HG03039 (cell line): ENCODE measurements around the gene CCDC86.

ENCODE experiments used
- ATAC-seq: cut with Tn5 transposase; IDR thresholded peaks from one replicate; pipeline ENCODE4 v1.9.1; 2021; ENCODE audit warnings: mild to moderate bottlenecking, moderate library complexity; ENCODE audit not compliant: unreplicated experiment

The CCDC86 gene

DNA sequence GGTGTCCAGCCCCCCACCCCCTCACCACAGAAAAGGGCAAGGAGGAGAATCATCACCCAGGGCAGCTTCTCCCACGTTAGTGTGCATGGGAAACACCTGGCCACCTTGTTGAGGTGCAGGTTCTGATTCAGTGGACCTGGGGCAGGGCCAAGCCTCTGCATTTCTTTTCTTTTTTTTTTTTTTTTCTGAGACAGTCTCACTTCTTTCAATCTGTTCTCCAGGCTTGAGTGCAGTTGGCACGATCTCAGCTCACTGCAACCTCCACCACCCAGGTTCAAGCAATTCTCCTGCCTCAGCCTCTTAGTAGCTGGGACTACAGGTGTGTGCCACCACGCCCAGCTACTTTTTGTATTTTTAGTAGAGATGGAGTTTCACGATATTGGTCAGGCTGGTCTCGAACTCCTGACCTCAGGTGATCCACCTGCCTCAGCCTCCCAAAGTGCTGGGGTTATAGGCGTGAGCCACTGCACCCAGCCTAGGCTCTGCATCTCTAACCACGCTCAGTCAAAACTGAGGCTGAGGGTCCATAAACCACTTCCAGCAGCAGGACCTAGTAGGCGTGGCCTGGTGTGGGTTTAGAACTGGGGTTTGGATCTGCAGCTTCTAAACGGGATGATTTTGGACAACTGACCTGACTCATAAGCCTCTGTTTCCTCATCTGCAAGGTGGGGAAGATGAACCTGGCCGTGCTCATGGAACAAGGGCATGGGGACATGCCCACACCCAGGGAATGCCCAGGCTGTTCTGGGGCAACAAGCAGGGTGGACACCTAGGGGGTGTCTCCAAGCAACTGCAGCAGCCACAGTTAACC is 26.2 kb downstream of the CCDC86 start:
- ATAC-seq, result no peak

- ATAC-seq, result no peak
Observed at GRCh38 chr11:60868682-60869450, 27.0 kb downstream of the CCDC86 start.

GRCh38 chr11:60869451-60869825 is 27.5 kb downstream of the CCDC86 start:
- no peak for ATAC-seq

- no peak for ATAC-seq
Observed at GRCh38 chr11:60870276-60870675, 28.4 kb downstream of the CCDC86 start.

DNA sequence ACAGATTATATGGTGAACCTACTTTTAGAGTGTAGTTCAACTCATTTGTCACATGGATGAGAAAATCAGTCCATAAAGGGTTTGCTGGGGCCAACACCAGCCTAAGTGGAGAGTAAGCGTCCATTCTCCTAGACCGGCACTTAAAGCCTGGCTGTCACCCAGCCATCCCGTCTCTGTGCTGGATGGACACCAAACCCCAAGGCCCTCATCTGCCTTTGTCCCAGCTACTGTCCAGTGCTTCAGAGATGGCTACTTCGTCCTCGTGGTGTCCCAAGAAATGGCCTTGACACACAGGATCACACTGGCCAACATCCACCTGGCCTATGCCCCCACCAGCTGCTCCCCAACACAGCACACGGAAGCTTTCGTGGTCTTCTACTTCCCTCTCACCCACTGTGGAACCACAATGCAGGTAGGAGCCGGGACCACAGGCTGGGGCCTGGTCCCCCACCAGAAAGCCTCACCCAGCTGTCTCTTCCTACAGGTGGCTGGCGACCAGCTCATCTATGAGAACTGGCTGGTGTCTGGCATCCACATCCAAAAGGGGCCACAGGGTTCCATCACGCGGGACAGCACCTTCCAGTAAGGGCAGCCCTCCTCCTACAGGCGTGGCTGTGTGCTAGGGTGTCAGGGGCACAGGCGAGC is 28.9 kb downstream of the CCDC86 start:
- no peak for ATAC-seq

GRCh38 chr11:60871378-60872061 is 29.6 kb downstream of the CCDC86 start:
- no peak for ATAC-seq

- ATAC-seq, result no peak
Observed at GRCh38 chr11:60872124-60872960, 30.4 kb downstream of the CCDC86 start.

DNA sequence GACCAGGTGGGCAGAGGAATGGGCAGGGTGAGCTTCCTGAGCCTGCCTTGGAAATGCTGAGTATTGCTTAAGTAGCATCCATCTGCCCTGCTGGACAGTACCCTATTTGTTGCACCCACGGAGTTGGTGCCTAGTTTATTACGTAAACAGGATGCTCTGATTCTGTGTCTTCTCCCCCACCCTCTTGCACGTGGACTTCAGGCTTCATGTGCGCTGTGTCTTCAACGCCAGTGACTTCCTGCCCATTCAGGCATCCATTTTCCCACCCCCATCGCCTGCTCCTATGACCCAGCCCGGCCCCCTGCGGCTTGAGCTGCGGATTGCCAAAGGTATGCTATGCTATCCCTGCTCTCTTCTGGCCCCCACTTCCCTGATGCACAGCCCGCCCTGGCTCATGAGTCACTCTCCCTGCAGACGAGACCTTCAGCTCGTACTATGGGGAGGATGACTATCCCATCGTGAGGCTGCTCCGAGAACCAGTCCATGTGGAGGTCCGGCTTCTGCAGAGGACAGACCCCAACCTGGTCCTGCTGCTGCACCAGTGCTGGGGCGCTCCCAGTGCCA is 31.1 kb downstream of the CCDC86 start:
- no peak for ATAC-seq

GRCh38 chr11:60873533-60873932 is 31.6 kb downstream of the CCDC86 start:
- ATAC-seq, result no peak

DNA sequence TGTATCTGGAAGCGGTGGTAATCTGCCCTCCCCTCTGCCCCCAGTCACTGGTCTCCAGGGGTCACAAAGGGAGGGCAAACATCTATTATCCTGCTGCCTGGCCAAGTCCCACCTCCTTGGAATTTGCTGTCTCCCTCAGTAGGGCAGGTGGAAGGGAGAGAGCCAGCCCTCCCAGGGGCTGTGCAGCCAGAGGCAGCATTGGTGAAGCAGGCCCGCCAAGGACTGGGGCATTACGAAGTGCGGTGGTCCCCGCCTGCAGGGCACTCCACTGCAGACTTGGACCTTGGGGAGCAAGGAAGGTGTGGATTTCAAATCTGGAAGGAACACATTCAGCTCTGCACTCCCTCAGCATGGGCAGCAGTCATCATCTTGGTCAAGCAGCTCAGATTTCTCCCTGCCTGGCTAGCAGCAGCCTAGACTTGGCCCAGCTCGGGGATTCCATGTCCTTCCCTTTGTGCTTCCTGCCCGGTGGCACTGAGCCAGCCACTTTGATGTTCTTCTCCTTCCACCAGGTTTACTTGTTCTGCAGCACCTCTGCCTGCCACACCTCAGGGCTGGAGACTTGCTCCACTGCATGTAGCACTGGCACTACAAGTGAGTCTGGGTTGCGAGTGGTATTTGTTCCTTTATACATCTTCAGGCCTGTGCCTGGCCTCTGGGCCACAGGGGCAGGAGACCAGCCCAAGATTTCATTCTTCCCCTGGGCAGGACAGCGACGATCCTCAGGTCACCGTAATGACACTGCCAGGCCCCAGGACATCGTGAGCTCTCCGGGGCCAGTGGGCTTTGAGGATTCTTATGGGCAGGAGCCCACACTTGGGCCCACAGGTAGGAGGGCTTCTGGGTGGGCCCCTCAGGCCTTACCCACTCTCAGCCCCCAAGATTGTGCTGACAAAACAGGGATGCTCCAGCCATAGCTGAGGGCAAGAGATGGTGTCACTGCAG is 32.8 kb downstream of the CCDC86 start:
- no peak for ATAC-seq

GRCh38 chr11:60875366-60876167 is 33.7 kb downstream of the CCDC86 start:
- no peak for ATAC-seq

DNA sequence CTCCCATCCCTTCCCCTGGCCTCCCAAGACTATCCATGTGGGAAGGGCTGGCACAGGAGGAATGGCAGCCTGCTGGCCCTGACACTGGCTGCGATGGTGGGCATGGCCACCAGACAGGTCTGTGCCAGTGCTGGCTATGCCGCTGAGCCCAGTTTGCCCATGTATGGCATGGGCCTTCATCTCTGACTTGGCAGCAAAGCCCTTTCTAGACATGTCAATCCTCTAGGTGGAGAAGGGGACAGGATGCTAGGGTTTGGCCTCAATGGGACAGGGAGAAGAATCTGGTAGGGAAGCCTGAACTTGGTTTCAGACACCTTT is 34.2 kb downstream of the CCDC86 start:
- no peak for ATAC-seq

- ATAC-seq, result no peak
Observed at GRCh38 chr11:60878245-60879101, 36.6 kb downstream of the CCDC86 start.

DNA sequence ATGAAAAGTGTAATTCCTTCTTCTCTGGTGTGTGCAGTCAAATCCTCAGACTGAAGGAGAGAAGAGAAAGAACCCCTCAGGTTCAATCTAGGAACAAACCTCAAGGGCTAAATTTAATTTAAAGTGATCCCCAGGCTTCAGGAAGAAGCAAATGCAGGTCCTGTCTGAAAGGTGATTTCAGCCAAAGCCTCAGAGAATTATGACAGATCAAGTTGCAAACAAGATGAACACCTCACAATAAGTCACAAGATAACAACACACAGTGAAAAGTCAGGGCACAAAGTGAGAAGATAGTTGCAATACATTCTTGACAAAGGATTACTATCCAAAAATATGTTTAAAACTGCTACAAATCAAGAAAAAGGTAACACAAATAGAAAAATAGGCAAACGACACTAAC is 37.2 kb downstream of the CCDC86 start:
- ATAC-seq, result no peak

DNA sequence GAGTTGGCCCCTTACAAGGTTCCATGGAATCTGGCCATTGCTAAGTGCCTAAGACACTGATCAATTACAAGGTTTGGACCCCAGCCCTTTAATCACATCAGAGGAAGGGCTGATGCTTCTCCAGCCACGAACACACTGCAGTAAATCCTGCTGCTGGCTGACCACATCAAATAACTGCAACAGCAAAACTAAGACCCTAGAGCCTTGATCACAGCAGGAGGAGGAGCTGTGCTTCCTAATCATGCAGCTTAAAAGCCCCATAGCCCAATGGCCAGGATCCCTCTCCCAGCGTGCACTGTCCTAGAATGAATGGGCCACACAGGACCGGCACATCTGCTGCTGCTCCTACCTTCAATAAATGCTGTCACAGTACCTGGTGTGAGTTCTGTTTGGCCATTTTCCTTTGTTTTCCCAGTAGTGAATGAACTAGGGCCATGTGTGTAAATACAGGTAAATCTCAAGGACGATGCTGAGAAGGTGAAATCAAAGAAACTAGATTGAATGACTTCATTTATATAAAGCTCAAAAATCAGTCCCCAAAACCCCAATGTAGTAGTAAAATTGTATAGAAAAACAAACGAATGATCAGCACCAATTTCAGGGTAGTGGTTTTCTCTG is 38.2 kb downstream of the CCDC86 start:
- no peak for ATAC-seq

DNA sequence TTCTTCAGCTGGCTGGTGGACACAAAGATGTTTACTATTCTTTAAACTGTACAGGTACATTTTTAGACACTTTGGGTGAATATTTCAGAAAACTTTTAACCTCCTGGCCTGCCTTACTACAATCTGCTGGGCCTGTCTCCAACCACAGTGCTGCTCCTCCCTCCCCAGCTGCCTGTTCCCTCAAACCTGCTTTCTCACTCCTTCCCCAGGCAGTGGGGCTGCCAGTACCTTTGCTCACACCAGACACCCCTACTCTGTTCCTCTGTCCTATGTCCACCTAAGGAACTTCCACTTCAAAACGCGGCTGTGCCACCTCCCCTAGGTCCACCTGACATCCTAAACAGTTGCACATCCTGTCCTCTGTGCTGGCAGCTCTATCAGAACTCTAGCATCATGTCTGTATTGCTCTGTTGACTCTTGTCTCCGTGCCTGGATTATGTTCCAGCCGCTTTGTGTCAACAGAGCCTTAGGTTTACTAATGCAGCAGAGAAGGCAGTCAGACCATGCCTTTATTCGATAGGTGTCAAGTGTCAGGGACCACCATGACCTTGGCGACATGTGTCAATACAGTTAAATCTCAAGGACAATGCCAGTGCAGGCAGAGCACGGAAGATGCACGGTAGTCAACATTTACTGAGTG is 38.9 kb downstream of the CCDC86 start:
- ATAC-seq, result no peak
